Stimulated activated CD8-positive, alpha-beta memory T cell treated with anti-CD3 and anti-CD28 coated beads, Interleukin-4, amount 100 ng/mL, for 24 hours (primary cell): ENCODE data around the gene GRIK3.

Source experiments
- DNase-seq: peaks from one replicate; pipeline ENCODE4 v3.0.0-alpha.2; 2020; ENCODE audit warnings: low read depth

Gene GRIK3

DNA sequence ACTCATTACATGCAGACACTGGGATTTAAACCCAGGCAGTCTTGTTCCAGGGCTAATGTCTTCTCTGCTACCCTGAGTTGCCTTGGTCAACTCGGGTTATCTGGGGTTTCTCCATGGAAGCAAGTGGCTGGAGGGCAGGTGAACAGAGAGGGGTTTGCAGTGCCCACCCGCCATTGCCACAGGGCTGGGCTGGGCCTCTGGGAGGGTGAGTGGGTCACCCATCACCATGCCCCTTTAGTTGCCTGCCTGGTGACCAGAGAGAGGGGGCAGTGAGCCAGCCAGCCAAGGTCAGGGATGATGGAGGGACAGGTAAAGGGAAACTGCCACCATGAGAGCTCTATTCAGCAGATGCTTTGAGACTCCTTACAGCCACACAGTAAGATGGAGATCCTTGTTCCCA lies 53.2 kb downstream of the GRIK3 start:
- no peak for DNase-seq

DNA sequence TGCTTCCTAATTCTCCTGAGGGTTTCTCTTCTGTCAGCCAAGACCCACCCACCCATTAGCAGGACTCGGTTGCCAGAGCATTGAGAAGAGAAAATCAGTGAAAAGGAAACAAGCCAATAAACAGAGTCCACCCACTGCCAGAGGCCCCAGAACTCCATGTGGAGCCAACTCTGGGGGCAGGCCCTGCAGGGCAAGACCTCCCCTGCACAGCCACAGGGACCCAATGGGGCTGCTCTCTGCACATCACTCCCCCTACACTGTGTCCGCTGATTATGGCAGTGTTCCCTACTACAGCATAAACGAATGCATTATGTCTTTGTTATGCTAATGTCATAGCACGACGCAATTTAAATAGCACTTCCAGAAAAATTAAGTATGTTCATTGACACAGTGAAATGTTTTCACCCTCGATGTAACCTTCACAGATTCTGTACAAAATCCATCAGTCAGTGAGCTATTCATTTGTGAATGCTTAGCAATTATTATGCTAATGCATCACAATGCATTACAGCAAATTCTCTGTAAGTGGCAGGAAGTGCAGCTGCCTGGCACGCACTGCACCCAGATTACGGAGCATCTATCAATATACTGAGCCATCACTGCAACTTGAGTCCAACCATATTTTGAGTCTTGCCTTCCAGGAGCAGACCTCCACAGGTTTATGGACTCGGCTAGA lies 56.4 kb downstream of the GRIK3 start:
- no peak for DNase-seq

DNA sequence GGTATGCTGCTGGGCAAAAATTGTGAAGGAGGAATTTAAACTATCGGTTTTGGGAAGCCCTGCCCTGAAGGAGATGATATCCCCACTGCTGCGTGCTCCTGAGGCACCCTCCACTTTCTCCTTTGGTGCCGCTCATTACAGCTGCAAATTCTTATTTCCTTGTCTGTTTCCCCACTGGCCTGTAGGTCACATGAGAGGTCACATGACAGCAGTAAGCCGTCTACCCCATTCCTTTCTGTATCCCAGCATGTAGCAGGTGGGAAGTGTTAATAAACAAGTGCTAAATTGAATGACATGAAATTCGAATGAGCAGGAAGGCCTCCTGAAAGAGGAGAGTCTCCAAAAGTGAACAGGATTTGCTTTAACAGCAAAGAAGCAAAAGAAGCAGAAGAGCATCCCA lies 58.7 kb downstream of the GRIK3 start:
- no peak for DNase-seq

DNA sequence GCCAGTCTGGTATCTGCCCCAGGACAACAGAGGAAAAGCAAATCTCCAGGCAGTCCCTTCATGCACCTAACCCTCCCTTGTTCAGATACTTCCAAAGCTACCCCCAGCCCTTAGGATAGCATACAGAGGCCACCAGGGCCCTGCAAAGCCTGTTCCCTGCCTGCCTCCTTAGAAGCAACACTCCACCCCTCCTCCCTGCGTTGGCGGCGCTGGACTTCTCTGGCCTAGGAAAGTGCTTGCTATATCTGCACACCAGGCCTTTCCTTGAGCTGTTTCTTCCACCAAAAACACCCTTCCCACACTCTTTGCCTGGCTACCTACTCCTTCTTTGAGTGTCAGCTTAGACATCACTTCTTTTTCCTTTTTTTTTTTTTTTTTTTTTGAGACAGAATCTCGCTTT lies 61.3 kb downstream of the GRIK3 start:
- no peak for DNase-seq

DNA sequence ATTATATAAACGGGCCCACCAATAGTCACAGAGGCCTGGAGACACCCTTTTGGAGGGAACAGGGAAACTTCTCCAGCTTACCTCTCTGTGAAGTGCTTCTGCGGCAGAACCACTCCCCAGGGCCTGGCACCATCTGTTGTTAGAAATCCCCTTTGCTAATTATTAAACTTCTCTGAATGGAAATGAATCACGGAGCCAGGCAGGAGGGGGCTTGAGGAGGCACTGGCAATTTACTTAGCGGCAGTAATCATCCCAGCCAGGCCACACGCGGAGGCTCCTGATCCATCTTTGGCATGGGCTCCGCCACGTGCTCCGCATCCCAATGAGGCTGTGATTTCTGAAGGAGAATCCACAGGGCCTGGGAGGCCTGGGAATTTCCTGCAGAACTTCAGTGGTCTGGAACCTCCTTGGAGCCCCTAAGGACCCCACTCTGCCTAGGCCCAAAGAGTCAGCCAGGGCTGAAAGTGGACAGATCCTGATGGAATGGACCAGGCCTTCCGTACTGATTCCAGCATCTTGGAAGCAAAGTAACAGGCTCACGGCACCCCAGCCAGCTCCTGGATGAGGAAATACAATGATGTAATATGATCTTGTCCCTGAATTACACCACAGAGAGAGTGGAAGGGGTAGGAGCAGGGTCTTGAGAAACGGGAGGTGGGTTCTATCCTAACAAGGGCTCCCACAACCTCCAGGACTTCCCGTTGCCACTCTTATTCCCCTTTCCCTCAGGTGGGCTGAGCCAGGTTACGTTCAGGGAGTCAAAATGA lies 62.3 kb downstream of the GRIK3 start:
- no peak for DNase-seq

DNA sequence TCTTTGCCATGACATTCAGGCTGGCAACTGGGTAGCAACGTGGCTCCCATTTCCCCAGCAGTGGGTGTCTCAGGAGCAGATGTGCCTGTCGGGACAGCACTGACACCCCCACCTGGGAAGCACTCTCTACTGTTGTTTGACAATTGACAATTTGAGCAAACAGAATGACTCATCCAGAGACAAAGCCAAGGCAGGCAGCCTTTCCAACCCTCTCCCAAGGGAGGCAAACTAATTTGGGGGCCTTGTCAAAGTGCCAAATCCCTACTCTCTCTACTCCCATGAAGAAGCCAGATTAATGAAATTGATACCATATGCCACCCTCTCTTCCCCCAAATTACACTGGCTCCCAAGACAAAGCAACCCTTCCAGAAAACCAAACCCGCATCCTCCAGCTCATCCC lies 65.6 kb downstream of the GRIK3 start:
- DNase-seq = no peak

DNA sequence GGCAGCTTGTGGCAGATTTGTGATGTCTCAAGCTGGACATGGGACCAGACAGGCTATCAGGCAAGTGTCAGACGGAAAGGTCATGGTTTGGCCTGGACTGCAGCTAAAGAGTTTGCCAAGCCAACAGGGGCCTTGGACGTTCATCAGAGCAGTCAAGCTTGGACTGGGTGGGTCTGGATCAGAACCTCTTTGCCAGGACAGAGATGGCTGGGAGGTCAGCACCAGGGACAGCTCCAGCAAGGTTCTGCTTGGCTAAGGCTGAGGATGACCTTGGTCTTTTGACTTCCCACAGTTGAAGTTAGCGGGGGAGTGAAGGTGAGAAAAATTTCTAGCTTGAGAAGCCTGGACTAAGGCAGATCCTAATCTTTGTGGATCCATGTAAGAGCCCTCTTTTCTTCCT lies 68.1 kb downstream of the GRIK3 start:
- peak; percentile 2 for DNase-seq

DNA sequence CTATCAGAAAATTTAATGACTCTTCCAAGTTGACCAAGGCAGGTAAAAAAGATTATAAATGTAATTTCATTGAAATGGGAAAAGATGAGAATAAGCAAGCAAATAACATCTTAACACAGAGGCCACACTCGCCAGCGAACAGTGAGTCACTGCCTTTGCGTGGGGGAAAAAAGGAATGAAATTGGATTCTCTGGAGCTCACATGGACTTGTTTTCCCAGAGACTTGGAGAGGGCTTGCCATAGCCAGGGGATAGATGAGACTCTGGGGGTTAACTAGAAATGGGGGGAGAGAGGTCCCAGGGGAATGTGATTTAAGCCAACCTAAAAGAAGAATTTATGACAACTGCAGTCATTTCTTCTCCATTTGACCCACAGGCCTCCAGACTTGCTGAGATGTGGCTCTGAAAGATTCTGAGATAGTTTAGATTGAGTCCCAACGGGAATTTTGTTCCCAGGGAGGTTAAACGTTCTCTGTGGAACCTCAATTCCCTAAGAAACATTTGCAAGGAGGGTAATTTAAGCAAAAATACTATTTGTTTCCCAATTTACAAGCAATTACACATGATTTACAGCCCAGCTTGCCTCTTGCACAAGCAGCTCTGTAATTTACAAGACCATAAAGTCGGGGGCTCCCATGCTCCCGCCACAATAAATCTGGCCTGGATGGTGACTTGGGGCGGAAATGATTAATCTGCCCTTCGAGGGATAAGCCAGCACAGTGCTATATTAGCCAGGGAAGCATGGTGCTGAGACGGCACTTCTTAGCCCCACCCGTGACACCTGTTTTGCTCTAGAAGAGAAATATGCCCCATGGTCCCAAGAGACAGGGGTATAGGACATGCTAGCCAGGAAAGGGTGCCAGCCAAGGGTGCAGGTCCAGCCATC lies 68.8 kb downstream of the GRIK3 start:
- DNase-seq = no peak

DNA sequence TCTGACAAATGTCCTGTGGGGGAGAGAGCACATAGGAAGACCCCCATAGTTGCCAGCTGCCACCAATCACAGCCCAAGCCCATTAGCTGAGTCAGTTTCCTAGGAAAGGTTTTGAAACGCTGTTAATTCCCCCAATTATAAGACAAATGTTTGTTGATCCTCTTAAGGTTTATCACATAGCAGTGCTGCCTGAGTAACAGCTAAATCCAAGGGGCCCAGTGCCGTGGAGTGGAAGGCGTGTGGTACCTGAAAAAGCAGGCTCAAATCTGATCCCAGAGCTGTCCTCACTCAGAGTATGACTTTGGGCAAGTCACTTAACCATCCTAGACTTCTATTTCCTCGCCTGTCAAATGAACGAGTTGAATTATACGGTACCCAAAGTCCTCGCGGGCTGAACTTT lies 69.5 kb downstream of the GRIK3 start:
- DNase-seq = no peak

DNA sequence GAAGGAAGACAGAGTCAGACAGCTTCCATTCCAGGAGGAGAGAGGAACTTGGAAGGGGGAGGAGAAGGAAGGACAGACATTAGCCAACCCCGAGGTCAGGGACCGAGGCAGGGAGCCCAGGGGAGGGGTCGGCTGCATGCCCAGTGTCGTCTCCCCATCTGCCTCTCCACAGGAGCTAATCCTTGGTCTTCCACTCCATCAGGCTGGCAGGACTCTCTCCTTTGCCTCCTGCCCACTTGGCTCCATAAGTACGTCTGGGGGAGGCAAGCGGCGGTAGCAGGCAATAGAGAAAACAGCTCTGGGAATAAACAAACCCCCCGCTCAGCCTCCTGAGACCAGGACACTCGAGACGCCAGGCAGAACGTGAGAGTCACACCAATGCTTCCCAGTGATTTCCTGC lies 71.3 kb downstream of the GRIK3 start:
- no peak for DNase-seq

DNA sequence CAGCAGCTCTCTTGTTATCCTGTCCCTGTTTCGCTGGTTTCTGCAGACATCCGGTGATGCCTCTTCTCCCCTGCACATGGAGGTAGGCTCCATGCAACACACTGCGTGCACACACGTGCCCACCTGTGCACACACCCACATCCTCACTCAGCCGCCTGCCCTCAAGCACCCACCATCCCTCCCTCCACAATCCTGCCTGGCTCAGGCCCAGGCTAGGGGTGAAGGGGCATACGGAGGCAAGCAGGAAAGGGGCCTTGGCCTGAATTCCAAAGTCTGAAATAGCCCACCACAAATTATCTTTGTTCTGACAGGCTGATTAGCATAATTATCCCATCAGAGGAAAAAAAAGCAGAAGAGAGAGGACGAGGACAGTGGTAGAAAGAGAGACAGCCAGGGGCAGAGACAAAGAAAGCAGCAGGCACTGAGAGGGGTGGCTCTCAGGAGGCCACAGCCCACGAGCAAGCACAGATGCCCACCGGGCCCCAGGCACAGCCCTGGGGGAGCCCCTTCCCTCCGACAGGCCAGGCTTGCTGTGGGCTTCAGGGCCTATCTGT lies 73.2 kb downstream of the GRIK3 start:
- no peak for DNase-seq

DNA sequence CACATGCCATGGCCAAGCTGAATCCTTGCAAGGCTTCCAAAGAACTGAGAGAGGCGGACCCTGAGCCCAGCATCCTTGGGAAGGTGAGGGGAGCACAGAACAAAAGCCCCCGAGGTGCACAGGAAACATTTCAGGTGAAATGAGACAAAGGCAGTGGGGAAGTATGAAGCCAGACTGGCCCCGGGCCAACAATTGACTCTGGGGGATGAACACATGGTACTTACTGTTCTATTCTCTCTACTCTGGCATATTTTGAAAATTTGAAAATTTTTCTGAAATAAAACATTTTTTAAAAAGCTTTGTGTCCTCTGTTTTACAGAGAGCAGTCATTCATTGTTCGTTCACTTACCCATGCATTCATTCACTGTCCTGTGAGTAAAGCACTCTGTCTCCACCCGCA lies 77.7 kb downstream of the GRIK3 start:
- no peak for DNase-seq

DNA sequence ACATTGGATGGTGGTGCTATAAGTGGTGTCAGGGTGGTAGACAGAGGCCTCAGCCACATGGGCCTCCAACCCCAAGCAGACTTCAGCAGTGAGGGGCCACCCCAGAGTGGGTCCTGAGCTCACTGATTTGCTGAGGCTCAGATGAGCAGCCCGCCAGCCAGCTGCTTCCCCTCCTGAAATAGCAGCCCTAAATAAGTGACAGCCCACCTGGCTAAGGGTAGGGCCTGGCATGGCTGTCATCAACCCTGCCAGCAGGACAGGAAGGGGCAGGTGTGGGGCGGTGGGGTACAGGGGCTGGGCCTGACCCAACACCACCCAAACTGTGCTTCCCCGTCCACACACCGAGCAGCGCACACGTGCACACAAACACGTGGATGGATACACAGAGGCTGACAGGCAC lies 79.3 kb downstream of the GRIK3 start:
- DNase-seq = no peak

DNA sequence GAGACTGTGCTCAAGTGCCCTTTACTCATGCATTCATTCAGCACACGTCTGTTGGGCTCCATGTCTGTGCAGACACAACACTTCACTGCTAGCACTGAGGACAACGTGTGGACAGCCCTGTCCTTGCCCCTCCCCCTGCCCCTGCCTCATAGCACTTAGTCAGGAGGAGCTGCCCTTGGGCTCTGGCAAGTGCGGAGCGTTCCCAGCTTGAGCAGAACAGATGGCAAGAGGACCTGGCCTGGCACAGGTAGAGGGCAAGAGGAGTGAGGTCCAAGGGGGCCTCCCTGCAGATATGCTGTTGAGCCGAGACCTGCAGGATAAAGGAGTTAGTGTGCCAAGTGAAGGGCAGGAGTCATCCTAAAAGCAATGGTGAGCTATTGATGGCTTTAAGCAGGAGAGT lies 81.3 kb downstream of the GRIK3 start:
- DNase-seq = no peak

DNA sequence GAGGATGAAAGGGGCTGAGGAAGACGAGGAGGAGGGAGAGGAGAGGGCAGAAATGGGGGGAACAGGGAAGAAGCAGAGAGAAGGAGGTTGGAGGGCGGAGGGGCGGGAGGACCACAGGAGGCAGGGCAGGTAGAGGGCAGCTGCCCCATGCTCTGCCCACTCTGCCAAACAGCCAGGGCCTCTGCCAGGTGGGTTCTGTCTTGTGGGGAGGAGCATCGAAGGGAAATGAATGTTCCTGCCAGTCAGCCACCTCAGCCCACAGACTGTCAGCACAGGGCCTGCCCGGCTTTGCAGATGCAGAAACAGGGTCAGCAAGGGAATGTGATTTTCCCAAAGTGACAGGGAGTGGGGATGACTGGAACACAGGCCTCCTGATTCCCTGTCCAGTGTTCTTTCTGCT lies 82.6 kb downstream of the GRIK3 start:
- DNase-seq = no peak

DNA sequence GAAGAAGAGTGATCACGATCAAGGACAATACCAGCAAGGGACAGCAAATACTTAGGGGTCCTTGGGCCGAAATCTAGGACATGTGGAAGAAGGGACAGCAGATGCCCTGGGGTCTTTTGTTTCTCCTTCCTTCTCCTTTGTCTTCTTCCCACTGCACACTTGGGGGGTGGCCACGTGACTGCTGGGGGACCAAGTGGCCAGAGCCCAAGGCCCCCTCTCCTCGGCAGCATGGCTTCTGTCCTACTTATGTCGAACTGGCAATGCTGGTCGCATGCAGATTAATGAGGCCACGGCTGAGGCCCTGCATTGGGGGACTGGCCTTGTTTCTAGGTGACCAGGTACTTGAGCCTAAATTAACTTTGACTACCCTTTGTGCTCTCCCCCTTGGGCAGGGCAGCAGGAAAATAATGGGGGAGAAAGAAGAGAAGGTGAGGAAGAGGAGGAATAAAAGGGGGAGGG lies 83.0 kb downstream of the GRIK3 start:
- DNase-seq = no peak

DNA sequence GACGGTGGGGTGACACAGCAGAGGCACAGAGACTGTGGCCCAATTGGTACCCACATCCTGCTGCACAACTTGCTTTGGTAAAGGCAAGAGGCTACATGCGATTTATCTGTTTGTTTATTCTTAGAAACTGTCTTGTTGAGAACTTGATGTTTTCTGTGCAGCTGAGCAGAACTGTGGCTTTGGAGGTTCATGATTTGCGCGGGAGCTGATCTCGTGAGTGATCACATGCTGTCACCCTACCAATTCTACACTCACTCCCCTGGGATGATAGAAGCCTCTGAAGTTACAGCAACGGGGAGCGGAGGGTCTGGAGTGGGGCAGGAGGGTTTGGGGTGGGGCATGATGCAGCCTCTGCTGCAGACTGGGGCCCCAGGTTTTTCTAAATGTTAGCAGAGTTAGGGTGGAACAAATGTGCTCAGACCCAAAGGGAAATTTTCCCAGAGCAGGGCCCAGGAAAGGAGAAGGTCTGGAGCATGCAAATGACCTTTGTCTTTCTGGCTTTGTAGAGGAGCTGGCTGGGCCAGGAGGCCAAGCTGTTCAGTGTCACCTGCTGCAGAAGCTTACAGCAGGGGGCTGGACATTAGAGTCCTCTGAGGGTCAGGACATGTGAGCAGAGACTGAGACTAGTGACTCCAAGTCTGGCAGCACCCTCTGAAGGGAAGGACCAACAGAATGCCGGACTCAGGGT lies 83.6 kb downstream of the GRIK3 start:
- no peak for DNase-seq

DNA sequence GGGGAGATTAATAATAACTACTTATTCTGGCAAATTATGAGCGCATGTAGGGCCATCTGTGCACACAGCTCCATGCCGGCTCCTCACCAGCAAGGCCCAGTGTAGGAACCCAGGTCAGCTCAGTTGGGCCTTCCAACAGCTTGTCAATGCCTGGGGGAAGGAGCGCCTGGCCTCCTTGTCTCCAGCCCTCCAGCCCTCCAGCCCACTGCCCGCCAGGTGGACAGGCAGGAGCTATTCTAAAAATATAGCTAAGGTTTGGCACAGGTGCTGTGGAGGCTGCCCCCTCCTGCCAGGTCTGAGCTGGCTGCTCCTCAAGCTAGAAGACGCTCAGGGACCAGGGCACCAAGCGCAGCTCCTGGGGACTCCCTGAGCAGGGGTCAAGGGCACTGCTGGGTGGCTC lies 85.7 kb downstream of the GRIK3 start:
- DNase-seq = no peak

DNA sequence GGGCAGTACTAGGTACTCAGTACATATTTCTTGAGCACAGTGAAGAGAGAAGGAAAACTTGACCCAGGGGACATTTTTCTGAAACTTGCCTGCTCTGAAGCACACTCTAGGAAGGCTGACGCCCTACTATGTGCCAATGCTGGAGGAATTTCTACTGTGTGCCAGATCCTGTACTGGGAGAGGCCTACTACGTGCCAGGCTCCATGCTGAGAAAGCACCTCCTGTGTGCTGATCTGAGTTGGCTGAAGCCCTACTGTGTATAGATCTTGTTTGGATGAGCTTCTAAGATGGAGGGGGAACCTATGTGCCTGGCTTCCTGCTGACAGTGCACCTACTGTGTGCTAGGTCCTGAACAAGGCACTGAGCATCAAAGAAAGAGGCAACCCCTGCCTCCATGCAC lies 86.2 kb downstream of the GRIK3 start:
- DNase-seq = no peak

DNA sequence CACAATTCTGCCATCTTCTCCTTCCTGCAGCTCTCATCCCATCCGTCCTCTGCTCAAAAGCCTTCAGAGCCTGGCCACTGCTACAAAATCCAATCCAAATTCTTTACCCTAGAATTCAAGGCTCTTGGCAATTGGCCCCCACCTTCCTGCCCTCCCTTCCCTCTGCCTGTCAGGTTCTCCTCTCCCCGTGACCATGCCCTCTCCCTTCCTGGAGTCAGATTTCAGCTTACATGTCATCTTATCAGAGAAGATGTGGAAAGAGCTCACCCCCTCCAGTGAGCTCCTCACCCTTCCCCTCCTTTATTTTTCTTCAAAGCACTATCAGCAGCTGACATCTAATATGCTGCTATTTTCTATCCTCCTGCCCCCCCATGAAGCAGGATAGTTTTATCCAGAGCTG lies 86.9 kb downstream of the GRIK3 start:
- no peak for DNase-seq

DNA sequence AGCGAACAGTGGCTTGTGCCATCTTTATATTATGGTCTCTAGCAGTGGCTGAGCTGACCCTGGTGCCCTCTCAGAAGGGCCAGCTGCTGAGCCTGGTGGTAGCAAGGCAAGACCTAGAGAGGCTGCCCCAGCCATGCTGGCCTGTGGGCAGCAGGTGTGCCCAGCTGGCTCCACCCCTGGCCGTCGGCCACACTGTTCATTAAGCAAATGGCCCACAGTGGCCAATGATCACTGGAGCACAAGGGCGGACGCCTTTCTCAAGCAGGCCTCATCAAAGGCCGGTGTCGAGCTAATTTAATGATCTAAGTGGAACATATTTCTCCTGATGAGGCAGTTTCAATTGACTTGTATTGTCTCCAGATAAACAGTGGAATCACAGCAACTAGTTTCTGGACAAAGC lies 89.4 kb downstream of the GRIK3 start:
- no peak for DNase-seq

DNA sequence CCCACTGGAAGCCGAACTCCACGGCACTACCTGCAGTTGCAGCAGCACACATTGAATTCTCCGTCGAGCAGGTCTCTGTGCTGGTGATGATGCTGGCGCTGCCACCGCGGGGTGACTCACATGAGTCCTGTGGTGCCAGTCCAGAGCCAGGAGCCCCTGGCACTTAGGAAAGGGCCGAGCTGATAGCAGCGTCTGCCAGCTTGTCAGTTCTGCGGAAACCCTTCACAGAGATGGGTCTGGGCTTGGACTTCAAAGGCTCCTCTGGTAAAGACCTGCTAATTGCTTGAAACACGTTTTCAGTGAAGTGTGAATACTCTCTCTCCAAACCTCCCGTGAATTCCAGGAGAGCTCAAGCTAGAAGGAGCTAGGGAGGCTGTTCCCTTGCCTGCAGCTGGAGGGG lies 92.2 kb downstream of the GRIK3 start:
- no peak for DNase-seq
